NCI-H82 treated with DMSO at 0.1 percent for 48 hours (cell line): ENCODE measurements around the gene GPR156.
"Not testable (repeated sequence)": the region's sequence is repeated elsewhere in the genome, so short reads cannot be mapped to it uniquely, and the experiment has no call there.

Source experiments
- DNase-seq: peaks from one replicate; lab custom pipeline; 2025; ENCODE audit not compliant: unreplicated experiment; lab: John Stamatoyannopoulos, UW

The GPR156 gene

DNA sequence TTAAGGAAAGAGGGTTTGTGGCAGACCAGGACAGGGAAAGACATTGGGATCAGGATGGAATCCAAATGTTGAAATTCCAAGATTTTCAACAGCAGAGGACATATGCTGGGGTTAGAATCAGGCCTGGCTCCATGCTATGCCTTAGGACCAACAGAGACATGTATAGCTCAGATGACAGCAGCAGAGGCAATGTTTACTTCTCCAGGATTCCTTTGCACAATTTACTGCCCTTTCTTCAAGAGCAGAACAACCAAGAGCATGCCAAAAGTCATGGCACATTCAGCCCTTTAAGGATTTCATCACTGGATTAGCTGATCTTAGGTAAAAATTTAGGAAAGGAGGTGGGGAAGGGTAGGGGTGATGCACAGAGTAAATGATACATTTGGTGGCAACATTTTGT is 121.2 kb downstream of the GPR156 start:
- no peak for DNase-seq

DNA sequence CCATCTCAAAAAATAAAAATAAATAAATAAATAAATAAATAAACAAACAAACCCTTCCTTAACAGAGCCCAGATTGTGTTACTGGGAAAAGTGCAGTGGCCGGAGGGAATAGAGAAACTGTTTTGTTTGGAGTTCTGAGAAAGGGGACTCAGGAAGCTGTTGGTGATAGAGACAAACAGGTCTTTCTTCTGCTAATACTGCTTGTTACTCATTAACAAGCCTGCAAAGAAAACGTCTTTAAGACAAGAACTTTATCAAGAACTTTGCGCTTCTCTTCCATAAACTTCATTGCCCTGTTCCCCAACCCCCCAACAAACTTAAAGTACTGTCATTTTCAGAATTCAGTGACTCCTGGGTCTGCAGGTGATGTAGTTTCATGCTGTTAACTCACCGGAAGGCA is 122.0 kb downstream of the GPR156 start:
- no peak for DNase-seq

DNA sequence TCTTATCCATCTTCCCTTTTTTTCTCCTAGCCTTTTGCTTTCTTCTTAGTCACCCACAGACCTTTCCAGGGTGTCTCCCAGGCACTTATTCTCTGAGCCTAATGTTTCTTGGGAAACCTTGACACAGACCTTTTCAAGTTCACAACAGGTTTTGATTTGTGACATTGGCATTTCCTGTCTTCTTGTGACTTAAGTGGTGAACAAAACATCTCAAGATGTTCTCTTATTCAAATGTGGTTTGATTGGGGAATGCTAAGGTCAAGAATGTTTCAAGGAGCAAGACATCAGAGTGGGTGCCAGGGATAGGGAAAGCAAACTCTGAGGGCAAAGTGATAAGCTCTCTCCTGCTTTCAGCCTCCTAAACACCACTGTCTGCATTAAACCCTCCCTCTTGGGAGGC is 122.6 kb downstream of the GPR156 start:
- DNase-seq = no peak

DNA sequence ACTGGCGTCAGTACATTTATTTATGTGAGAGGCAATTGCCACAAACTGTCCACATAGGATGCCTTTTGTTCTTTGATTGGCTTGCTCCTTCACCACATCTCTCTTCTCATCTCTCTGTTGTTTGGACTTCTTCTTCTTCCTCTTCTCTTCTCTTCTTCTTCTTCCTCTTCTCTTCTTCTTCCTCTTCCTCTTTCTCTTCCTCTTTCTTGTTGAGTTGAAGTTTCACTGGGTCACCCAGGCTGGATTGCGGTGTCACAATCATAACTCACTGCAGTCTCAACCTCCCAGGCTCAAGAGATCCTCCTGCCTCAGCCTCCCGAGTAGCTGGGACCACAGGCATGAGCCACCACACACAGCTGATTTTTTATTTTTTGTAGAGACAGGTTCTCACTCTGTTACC is 123.1 kb downstream of the GPR156 start:
- DNase-seq = no peak

DNA sequence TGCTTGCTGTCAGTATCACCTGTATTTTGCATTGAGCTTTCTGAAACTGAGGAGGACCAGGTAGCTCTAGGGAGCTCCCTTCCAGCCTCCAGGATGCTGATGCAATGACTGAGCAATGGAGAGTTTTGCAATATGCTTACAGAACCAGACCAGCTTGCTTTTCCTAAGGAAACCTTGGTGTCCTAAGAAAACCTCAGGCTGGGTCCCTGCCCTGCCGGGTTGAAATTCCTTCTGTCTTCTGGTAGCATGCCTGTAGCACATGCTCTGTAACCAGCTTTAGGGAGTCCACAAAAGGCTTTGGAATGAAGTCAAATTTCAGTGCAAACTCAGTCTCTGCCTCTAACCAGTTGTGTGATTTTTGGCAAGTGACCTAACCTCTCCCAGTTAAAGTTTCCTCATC is 125.0 kb downstream of the GPR156 start:
- DNase-seq = no peak

DNA sequence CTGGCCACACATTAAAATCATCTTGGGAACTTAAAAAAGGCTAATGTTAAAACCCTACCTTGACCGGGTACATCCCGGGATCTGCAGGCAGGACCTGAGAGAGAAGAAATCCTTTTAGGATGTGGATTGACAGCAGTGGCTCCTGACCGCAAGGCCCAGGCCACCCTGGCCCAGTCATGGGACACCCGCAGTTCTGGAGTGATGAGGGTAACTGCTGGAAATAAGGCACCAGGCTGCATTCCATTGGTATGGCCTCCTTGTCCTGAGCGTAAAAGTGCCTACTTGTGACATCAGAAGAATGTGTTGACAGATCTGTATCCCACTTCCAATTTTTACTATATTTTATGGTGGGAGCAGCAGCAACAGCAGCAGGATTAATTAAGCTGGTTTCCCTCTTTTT is 127.3 kb downstream of the GPR156 start:
- no peak for DNase-seq

DNA sequence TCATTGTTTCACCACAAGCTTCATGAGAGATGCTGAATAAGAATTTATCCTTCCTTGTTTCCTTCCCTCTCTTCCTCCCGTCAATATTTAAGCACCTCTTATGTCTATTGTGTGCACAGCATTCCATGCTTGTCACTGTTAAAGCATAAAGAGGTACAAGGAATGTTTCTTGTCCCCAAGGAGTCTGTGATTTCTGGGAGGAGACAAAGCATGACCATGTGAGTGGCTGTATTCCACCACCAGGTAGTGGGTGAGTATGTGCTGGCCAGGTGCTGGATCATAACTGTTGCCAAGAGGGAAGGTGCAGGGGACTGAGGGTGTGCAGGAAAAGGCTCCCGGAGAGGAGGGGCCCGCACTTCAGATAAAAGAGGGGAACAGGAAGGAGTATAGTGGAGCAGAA is 127.9 kb downstream of the GPR156 start:
- no peak for DNase-seq

DNA sequence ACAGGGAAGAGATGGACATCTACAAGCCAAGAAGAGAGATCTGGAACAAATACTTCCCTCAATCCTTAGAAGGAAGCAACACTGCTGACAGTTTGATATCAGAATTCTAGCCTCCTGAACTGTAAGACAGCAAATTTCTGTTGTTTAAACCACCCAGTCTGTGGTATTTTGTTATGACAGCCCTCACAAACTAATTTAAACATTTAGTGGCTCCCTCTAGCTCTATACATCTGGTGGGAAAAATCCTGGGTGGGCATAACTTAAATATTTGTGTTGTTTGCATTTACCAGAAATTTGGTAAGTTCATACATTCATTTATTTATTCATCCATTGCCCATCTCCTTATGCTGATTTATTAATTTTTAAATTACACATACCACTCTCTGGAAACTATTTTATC is 128.3 kb downstream of the GPR156 start:
- DNase-seq = no peak

DNA sequence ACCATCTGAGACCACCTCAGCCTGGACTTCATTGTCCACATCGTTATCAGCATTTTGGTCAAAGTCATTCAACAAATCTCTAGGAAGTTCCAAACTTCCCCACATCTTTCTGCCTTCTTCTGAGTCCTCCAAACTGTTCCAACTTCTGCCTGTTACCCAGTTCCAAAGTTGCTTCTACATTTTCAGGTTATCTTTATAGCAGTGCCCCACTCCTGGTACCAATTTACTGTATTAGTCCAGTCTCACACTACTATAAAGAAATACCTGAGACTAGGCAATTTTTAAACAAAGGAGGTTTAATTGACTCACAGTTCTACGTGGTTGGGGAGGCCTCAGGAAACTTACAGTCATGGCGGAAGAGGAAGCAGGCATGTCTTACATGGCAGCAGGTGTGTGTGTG is 129.3 kb downstream of the GPR156 start:
- DNase-seq = not testable (repeated sequence)

DNA sequence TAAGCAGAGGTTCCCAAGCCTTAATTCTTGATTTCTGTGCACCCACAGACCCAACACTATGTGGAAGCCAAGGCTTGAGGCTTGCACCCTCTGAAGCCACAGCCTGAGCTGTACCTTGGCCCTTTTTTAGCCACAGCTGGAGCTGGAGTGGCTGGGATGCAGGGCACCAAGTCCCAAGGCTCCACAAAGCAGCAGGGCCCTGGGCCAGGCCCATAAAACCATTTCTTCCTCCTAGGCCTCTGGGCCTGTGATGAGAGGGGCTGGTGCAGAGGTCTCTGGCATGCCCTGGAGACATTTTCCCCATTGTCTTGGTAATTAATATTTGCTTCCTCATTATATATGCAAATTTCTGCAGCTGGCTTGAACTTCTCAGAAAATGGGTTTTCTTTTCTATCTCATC is 129.9 kb downstream of the GPR156 start:
- DNase-seq = no peak

DNA sequence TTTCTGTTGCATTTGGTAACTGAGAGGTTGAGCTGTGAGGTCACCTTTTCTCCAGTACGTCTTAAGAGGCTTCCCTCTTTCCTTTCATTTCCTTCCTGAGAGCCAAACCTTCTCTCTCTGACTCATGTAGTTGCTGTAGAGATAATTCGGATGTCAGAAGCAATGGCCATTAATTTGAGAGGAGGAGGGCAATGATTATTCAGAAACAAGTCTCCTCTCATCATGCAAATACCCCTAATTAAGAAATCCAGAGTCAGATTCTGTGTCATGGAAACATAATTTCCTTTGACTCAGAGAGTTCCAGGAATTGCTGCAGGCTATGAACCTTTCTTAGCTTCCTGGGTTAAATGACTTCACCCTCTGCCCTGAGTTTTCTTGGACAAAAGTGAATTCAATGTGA is 131.7 kb downstream of the GPR156 start:
- no peak for DNase-seq

DNA sequence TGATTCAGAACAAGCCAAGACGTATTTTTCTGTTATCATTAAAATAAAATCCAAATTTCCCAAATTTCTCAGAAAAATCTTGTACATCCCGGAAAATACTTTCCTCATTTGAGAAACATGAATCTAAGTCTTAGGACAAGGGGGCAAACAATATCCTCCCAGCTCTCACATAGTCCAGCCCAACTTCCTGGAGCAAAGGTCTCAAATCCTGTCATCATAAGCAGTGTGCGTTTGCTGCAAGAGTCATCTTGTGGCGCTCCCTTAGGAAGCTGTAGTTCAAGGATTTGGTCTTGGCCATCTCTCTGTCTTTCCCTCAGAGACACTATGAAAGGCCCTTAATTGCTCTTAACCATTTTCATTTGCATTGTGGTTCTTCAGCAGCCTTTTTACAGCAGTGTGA is 133.2 kb downstream of the GPR156 start:
- DNase-seq = no peak

DNA sequence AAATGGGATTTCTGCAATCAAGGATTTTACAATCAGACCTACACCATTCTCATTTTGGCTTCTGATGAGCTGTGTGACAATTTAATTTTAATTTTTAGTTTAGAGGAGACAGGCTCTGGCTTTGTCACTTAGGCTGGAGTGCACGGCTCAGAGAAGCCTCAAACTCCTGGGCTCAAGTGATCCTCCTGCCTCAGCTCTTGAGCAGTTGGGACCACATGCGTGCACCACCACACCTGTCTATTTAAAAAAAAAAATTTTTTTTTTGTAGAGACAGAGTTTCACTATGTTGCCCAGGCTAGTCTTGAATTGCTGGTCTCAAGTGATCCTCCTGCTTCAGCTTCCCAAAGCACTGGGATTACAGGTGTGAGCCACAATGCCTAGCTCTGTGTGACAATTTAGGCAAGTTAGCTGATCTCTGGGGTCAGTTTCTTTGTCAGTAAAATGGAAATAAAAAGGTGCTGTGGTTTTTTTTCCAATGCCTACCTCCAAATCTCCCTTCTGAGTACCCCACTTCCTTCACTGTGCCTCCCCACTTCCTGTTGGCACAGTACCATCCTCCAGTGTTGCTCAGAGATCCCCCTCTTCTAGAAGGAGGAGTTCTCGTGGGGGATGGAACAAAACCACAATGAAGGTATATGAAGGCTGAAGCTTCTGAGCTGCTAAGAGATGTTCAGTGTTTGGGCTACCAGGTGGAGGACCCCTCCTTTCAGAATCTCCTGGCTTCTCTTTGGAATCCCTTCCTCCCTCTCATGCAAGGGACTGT is 136.7 kb downstream of the GPR156 start:
- DNase-seq = no peak

DNA sequence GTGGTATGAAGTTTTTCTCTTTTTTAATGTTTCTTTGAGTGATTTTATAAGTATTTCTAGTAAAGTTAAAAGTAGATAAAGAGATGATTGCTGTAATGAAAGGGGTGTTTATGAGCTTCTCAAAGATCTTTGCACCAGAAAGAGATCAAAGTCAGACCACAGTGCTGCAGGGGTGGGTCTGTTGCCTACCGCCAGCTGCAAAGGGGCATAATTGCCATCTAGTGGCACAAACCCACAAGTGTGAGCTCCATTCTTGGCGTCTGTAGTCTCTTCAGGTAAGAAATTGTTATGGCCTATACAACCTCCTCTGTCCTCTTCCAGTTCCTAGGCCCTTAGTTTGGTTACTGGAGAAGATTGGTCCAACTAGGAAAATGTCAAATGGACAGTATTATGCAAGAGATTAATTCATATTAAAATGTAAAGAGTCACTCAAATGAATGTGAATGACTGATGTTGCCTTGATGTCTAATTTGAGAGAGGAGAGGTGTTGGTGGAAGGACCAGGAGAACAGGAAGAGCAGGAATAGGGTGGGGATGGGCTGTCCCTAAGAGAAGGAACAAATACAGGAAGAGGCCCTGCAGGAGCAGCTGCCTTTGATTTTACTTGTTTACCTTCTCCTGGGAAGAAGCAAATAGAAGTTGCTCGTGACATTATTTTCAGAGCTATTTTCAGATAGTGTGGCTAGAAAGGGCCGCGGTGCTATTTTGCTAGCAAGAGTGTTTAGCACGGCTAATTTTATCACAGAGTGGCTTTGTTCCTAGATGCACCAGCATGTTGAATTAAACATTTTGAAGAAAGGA is 137.8 kb downstream of the GPR156 start:
- DNase-seq = no peak

DNA sequence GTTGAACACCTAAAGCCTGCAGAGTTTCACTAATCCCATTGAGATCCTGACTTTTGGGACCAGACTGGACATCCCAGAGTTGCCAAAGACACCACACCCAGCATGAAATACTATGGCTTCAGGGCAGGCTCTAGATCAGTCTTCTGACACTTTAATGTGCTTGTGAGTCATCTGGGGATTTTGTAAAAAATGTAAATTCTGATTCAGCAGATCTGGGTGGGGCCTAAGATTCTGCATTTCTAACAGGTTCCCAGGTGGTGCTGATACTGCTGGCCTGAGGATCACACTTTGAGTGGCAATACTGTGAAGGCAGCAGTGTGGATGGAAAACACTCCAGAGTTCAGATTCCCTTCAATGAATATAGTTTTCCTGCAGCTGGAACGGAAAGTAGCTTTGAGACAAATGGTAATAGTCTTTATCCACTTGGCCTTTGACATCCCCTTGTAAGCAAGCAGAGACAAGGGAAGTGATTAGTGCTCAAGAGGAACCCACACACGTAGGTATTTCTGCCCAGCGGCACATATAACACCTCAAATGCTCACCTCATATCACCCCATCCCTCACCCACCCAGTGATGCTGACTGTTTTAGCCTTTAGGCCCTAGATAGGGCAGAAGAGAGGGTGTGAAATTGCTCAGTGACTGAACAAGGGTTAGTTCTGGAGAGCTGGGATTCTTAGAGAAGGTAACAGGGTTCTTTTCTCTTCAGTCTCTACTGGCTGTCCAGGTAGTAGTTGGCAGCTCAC is 139.3 kb downstream of the GPR156 start:
- DNase-seq = no peak

DNA sequence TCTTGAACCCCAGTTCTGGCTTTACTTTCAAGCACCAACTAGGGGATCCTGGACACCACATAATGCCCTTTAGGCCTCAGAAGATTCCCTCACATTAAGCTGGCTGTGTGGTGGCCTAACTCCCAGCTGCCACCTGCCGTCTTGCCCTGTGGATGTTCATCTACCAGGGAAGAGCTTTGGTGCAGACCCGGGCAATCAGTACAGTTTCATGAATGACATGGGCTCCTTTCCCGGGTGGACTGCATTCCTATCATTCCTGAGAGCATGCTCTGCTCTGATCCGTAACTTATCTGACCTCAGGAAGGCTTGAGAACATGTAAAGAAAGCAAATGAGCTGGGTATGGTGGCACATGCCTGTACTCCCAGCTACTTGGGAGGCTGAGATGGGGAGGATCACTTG is 140.8 kb downstream of the GPR156 start:
- no peak for DNase-seq

DNA sequence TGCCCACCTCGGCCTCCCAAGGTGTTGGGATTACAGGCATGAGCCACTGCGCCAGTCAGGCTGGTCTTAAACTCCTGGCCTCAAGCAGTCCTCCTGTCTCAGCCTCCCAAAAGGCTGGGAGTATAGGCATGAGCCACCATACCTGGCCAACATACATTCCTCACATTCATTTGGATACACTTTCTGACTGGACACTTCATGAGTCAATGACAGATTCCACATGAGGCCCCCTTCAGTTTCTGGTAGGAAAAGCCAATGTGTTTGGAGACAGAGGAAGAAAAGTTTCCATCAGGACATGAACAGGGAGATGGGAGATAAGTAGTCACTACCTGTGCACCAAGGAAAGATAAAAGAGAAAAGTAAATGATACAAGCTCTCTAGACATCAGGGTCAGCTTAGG is 141.3 kb downstream of the GPR156 start:
- no peak for DNase-seq

DNA sequence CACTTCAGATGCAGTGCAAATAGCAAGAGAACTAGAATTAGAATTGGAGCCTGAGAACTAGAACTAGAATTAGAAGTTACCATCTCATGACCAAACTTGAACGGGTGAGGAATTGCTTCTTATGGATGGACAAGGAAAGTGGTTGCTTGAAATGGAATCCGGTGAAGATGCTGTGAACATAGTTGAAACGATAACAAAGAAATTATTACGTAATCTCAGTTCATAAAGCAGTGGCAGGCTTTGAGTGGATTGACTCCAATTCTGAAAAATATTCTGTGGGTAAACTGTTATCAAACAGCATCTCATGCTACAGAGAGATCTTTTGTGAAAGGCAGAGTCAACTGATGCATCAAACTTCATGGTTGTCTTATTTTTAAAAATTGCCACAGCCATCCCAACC is 142.8 kb downstream of the GPR156 start:
- no peak for DNase-seq

DNA sequence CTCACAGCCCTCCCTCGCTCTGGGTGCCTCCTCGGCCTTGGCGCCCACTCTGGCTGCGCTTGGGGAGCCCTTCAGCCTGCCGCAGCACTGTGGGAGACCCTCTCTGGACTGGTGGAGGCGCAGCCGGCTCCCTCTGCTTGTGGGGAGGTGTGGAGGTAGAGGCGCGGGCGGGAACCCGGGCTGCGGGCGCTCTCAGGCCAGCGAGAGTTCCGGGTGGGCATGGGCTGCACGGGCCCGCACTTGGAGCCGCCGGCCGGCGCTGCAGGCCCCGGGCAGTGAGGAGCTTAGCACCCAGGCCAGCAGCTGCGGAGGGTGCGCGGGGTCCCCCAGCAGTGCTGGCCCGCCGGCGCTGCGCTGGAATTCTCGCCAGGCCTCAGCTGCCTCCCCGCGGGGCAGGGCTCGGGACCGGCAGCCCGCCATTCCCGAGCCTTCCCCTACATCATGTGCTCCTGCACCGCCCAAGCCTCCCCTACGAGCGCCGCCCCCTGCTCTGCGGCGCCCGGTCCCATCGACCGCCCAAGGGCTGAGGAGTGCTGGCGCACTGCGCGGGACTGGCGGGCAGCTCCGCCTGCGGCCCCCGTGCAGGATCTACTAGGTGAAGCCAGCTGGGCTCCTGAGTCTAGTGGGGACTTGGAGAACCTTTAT is 144.8 kb downstream of the GPR156 start:
- DNase-seq = no peak

DNA sequence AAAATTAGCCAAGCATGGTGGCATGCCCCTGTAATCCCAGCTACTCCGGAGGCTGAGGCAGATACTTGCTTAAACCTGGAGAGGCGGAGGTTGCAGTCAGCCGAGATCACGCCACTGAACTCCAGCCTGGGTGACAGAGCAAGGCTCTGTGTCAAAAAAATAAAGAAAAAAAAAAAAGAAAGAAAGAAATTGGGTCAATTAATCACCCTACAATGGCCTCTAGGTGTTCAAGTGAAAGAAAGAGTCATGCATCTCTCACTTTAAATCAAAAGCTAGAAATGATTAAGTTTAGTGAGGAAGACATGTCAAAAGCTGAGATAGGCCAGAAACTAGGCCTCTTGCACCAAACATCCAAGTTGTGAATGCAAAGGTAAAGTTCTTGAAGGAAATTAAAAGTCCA is 145.9 kb downstream of the GPR156 start:
- DNase-seq = no peak

DNA sequence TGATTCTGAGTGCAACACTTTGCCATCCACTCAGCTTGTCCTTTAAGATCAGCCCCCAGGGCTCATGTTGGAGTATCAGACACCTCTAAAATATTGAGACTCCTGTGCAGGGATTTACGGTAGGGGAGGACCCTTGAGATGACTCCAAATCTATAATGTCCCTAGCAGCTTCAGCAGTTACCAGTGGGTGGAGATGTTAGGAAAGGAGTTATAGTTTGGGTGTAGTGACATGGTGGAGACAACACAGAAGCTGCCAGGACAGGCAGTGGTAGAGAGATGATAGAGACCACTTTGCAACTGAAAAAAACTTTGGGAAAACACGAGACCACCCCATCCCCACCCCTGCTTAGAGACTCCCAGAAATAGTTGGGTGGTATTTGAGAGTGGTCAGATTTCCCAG is 147.5 kb downstream of the GPR156 start:
- DNase-seq = no peak
